Activated effector memory CD4-positive, alpha-beta T cell treated with Interleukin-2 at 50 U/mL for 16 hours (primary cell): ENCODE results near the gene EVI2A.
A peak's percentile ranks its signal among the peaks of the same experiment; 100 is the strongest.
"Not testable (repeated sequence)": the region's sequence is repeated elsewhere in the genome, so short reads cannot be mapped to it uniquely, and the experiment has no call there.

ENCODE experiments used
- DNase-seq: peaks from one replicate; pipeline ENCODE4 v3.0.0-alpha.2; 2020

The EVI2A gene

GRCh38 chr17:31311526-31311925 lies 9.9 kb downstream of the EVI2A start:
- DNase-seq: no peak

- DNase-seq: no peak
These were observed 10.5 kb downstream of the EVI2A start for GRCh38 chr17:31310886-31311285.

GRCh38 chr17:31310260-31310659 lies 11.2 kb downstream of the EVI2A start:
- peak; percentile 36 for DNase-seq

- DNase-seq: no peak
These were observed 11.9 kb downstream of the EVI2A start for GRCh38 chr17:31309556-31309955.

GRCh38 chr17:31308372-31309334 lies 12.8 kb downstream of the EVI2A start:
- DNase-seq: no peak

GRCh38 chr17:31307640-31308039 lies 13.8 kb downstream of the EVI2A start:
- no peak for DNase-seq

GRCh38 chr17:31299624-31300023 lies 21.8 kb downstream of the EVI2A start:
- DNase-seq: no peak

- no peak for DNase-seq
These were observed 24.3 kb downstream of the EVI2A start, which contains the start of gene OMG for GRCh38 chr17:31297090-31297489. Gene OMG, minus strand, starts transcription at chr17:31297239. Its CDS starts 908 bp downstream, at chr17:31296331.

- DNase-seq: no peak
These were observed 25.3 kb downstream of the EVI2A start for GRCh38 chr17:31296142-31296541.

- DNase-seq: no peak
These were observed 25.9 kb downstream of the EVI2A start for GRCh38 chr17:31295489-31295871.

GRCh38 chr17:31294820-31295488 lies 26.5 kb downstream of the EVI2A start:
- DNase-seq: no peak

GRCh38 chr17:31294231-31294630 lies 27.2 kb downstream of the EVI2A start:
- DNase-seq: no peak

GRCh38 chr17:31293581-31293980 lies 27.8 kb downstream of the EVI2A start:
- no peak for DNase-seq

GRCh38 chr17:31291820-31292219 lies 29.6 kb downstream of the EVI2A start:
- DNase-seq: no peak

- no peak for DNase-seq
These were observed 31.6 kb downstream of the EVI2A start for GRCh38 chr17:31289790-31290189.

- not testable (repeated sequence) for DNase-seq
These were observed 33.5 kb downstream of the EVI2A start for GRCh38 chr17:31287932-31288331.

GRCh38 chr17:31286587-31286986 lies 34.8 kb downstream of the EVI2A start:
- no peak for DNase-seq

GRCh38 chr17:31283841-31284240 lies 37.6 kb downstream of the EVI2A start:
- DNase-seq: no peak

GRCh38 chr17:31281061-31281460 lies 40.4 kb downstream of the EVI2A start:
- no peak for DNase-seq

GRCh38 chr17:31279401-31279800 lies 42.0 kb downstream of the EVI2A start:
- no peak for DNase-seq

GRCh38 chr17:31275116-31275515 lies 46.3 kb downstream of the EVI2A start:
- no peak for DNase-seq

- DNase-seq: no peak
These were observed 47.2 kb downstream of the EVI2A start for GRCh38 chr17:31274252-31274651.

- no peak for DNase-seq
These were observed 47.9 kb downstream of the EVI2A start for GRCh38 chr17:31273516-31273915.

GRCh38 chr17:31272803-31273202 lies 48.6 kb downstream of the EVI2A start:
- no peak for DNase-seq
